SIG-M5 (cell line): ENCODE results near the gene MAP2K5.

Experiments used
- DNase-seq: peaks from one replicate; lab custom pipeline; 2025; lab: John Stamatoyannopoulos, UW

The MAP2K5 gene

GRCh38 chr15:67807141-67807540 is 264.6 kb downstream of the MAP2K5 start:
- no peak for DNase-seq

- DNase-seq: no peak
These were observed 265.3 kb downstream of the MAP2K5 start for GRCh38 chr15:67807836-67808235.

GRCh38 chr15:67808821-67809220 is 266.3 kb downstream of the MAP2K5 start:
- DNase-seq: no peak

GRCh38 chr15:67809441-67809840 is 266.9 kb downstream of the MAP2K5 start:
- no peak for DNase-seq

GRCh38 chr15:67809866-67810265 is 267.4 kb downstream of the MAP2K5 start:
- no peak for DNase-seq

GRCh38 chr15:67812241-67812644 is 269.7 kb downstream of the MAP2K5 start:
- no peak for DNase-seq

- no peak for DNase-seq
These were observed 270.7 kb downstream of the MAP2K5 start for GRCh38 chr15:67813104-67813634.

- no peak for DNase-seq
These were observed 272.6 kb downstream of the MAP2K5 start for GRCh38 chr15:67815036-67815592.

- DNase-seq: no peak
These were observed 274.2 kb downstream of the MAP2K5 start for GRCh38 chr15:67816668-67817067.

- no peak for DNase-seq
These were observed 276.0 kb downstream of the MAP2K5 start for GRCh38 chr15:67818464-67818863.

GRCh38 chr15:67819636-67820035 is 277.1 kb downstream of the MAP2K5 start:
- DNase-seq: no peak

- DNase-seq: no peak
These were observed 277.9 kb downstream of the MAP2K5 start for GRCh38 chr15:67820122-67820991.

- no peak for DNase-seq
These were observed 278.7 kb downstream of the MAP2K5 start for GRCh38 chr15:67820992-67821783.

GRCh38 chr15:67821784-67822440 is 279.4 kb downstream of the MAP2K5 start:
- no peak for DNase-seq

- DNase-seq: no peak
These were observed 280.2 kb downstream of the MAP2K5 start for GRCh38 chr15:67822537-67823313.

GRCh38 chr15:67823314-67824196 is 281.1 kb downstream of the MAP2K5 start:
- no peak for DNase-seq

GRCh38 chr15:67824197-67824968 is 281.9 kb downstream of the MAP2K5 start:
- DNase-seq: no peak

- no peak for DNase-seq
These were observed 282.7 kb downstream of the MAP2K5 start, which contains the start of gene SKOR1 for GRCh38 chr15:67824976-67825880. TSS of gene SKOR1 (plus strand) at chr15:67825509. CDS start at chr15:67825603, 94 bp downstream.
